ENCODE results near the gene FJX1.

The FJX1 gene

DNA sequence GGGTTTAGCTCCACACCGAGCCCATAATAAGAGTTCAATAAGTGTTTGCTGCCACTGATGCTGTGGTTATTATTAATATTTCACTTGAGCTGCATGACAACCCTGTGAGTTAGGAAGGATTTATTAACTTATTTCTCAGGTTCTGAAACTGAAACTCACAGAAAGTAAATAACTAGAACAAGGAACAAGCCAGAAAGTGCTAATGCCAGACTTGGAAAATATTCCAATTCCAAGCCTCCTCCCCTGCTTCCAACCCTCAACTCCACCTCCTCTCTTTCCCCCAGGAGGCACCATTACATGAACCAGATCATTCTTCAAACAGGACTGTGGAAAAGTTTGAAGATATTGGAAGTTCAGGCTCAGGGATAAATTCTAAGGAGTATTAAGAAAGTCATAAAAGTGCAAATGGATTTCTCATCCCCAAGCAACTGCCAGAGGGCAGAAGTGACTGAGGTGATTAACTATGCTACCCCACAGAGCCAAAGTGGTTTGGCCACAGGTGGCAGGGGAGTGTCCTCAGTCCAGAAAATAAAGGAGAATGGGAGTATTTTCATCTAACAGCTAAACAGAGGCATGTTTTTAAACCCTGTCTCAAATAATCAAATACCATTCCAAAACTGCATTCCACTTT is 3.2 kb upstream of the FJX1 start:
- H3K4me1 ChIP-seq (ENCODE audit: control insufficient read depth in 1 of 2, insufficient read depth in 1 of 2, low read depth in 1 of 2, low read length in 1 of 2), result peaks cover 0 to 21% of the 10 kb centered on the region in 2 experiments
- H3K27ac ChIP-seq, result no peak overlapping the region
- TF ChIP-seq, protein P1, sequence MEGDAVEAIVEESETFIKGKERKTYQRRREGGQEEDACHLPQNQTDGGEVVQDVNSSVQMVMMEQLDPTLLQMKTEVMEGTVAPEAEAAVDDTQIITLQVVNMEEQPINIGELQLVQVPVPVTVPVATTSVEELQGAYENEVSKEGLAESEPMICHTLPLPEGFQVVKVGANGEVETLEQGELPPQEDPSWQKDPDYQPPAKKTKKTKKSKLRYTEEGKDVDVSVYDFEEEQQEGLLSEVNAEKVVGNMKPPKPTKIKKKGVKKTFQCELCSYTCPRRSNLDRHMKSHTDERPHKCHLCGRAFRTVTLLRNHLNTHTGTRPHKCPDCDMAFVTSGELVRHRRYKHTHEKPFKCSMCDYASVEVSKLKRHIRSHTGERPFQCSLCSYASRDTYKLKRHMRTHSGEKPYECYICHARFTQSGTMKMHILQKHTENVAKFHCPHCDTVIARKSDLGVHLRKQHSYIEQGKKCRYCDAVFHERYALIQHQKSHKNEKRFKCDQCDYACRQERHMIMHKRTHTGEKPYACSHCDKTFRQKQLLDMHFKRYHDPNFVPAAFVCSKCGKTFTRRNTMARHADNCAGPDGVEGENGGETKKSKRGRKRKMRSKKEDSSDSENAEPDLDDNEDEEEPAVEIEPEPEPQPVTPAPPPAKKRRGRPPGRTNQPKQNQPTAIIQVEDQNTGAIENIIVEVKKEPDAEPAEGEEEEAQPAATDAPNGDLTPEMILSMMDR (IDR thresholded peaks at IDR 0.05), result no peak
- H3K36me3 ChIP-seq, result no peaks in the 10 kb centered on the region
- H3K4me3 ChIP-seq (ENCODE audit: low read depth in 1 of 2, low read length in 1 of 2), result no peak overlapping the region
- no peaks in the 10 kb centered on the region for H3K9me3 ChIP-seq
- peaks cover 97% of the 10 kb centered on the region for H3K27me3 ChIP-seq

DNA sequence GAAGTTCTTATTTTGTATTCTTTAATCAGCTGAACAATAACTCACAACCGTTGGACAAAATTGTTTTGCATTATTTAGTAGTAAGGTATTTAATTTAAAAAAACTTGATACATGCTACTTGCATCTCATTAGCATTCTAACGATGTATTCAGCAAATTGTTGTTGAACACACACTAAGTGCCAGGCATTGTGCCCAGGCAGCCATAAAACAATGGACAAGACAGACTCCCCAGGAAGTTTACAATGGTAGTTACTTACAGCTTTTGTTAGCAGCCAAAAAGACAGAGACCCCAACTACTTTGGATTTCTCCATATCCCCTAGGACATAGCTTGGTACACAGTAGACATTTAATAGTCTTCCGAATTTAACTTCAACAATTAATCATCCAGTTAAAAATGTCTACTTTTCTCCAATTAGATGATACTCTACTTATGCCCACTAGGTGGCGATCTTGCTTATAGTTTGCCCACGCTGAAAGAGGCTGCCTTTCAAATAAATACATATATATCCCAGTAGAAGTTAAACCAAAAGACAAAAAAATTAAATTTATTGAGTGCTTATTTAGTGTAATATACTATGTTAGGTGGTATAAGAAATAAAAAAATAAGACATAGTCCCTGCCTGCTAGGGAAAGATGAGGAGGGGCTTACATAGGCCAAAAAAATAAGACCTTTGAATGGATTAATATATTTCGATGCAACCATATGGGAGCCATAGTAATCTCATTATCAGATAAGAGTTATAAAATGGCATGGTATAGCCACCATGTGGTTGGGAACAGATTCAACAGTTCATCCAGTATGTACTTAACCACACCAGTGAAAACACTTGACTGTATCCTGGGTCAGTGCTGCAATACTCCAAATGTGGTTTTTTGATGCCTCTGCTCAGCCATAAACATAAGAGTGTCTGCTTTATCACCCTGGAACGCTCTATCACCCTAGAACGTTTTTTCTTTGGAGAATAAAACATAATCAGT is 2.0 kb upstream of the FJX1 start:
- H3K27me3 ChIP-seq, result peaks cover 99% of the 10 kb centered on the region
- TF ChIP-seq, protein P1 (IDR thresholded peaks at IDR 0.05), result peak; percentile 58
- no peak overlapping the region for H3K27ac ChIP-seq
- H3K4me1 ChIP-seq (ENCODE audit: control insufficient read depth in 1 of 2, insufficient read depth in 1 of 2, low read depth in 1 of 2, low read length in 1 of 2), result peaks cover 0 to 21% of the 10 kb centered on the region in 2 experiments
- no peaks in the 10 kb centered on the region for H3K36me3 ChIP-seq
- no peak overlapping the region for H3K4me3 ChIP-seq (ENCODE audit: low read depth in 1 of 2, low read length in 1 of 2)
- no peaks in the 10 kb centered on the region for H3K9me3 ChIP-seq

DNA sequence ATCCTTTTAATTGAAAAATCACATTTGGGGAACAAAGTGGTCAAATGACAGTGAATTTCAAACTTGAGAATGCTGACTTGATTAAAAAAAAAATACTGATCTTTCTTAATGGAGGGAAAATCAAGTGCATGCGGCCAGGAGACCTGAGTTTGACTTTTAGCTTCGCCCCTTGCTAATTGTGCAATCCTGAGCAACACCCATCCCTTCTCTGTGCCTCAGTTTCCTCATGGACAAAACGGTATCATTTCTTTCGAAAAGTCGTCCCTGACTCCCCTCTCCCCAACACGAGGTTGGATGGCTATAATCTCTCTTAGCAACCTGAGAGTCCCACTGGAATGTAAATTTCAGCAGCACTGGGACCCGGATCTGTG is 959 bp upstream of the FJX1 start:
- Histone ChIP-seq H3K4me1 (ENCODE audit: control insufficient read depth in 1 of 2, insufficient read depth in 1 of 2, low read depth in 1 of 2, low read length in 1 of 2) (peaks cover 0 to 21% of the 10 kb centered on the region in 2 experiments), H3K27me3 (peaks cover 100% of the 10 kb centered on the region), H3K36me3 (no peaks in the 10 kb centered on the region), H3K27ac (no peak overlapping the region), H3K4me3 (ENCODE audit: low read depth in 1 of 2, low read length in 1 of 2) (no peak overlapping the region), H3K9me3 (no peaks in the 10 kb centered on the region)
- TF ChIP-seq, protein P1 (IDR thresholded peaks at IDR 0.05), result no peak

DNA sequence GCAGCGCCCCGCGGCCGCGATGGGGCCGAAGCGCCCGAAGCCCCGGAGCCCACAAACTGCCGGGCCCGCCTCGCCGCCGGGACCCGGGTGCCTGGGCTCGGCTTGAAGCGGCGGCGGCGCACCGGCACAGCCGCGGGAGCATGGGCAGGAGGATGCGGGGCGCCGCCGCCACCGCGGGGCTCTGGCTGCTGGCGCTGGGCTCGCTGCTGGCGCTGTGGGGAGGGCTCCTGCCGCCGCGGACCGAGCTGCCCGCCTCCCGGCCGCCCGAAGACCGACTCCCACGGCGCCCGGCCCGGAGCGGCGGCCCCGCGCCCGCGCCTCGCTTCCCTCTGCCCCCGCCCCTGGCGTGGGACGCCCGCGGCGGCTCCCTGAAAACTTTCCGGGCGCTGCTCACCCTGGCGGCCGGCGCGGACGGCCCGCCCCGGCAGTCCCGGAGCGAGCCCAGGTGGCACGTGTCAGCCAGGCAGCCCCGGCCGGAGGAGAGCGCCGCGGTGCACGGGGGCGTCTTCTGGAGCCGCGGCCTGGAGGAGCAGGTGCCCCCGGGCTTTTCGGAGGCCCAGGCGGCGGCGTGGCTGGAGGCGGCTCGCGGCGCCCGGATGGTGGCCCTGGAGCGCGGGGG is 346 bp downstream of the FJX1 start:
- Histone ChIP-seq H3K36me3 (no peaks in the 10 kb centered on the region), H3K4me3 (ENCODE audit: low read depth in 1 of 2, low read length in 1 of 2) (no peak overlapping the region), H3K4me1 (ENCODE audit: control insufficient read depth in 1 of 2, insufficient read depth in 1 of 2, low read depth in 1 of 2, low read length in 1 of 2) (peaks cover 0 to 21% of the 10 kb centered on the region in 2 experiments), H3K27ac (no peak overlapping the region), H3K9me3 (no peaks in the 10 kb centered on the region), H3K27me3 (peaks cover 100% of the 10 kb centered on the region)
- TF ChIP-seq, protein P1 (IDR thresholded peaks at IDR 0.05), result no peak

DNA sequence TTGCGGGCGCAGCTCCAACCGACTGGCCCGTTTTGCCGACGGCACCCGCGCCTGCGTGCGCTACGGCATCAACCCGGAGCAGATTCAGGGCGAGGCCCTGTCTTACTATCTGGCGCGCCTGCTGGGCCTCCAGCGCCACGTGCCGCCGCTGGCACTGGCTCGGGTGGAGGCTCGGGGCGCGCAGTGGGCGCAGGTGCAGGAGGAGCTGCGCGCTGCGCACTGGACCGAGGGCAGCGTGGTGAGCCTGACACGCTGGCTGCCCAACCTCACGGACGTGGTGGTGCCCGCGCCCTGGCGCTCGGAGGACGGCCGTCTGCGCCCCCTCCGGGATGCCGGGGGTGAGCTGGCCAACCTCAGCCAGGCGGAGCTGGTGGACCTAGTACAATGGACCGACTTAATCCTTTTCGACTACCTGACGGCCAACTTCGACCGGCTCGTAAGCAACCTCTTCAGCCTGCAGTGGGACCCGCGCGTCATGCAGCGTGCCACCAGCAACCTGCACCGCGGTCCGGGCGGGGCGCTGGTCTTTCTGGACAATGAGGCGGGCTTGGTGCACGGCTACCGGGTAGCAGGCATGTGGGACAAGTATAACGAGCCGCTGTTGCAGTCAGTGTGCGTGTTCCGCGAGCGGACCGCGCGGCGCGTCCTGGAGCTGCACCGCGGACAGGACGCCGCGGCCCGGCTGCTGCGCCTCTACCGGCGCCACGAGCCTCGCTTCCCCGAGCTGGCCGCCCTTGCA is 1.0 kb downstream of the FJX1 start:
- Histone ChIP-seq H3K9me3 (no peaks in the 10 kb centered on the region), H3K27me3 (peaks cover 100% of the 10 kb centered on the region), H3K27ac (no peak overlapping the region), H3K36me3 (no peaks in the 10 kb centered on the region), H3K4me1 (ENCODE audit: control insufficient read depth in 1 of 2, insufficient read depth in 1 of 2, low read depth in 1 of 2, low read length in 1 of 2) (peaks cover 0 to 21% of the 10 kb centered on the region in 2 experiments), H3K4me3 (ENCODE audit: low read depth in 1 of 2, low read length in 1 of 2) (no peak overlapping the region)
- TF ChIP-seq, protein P1 (IDR thresholded peaks at IDR 0.05), result no peak

Measured in neutrophil (primary cell).